ENCODE data around the gene NNAT. TPM values are rescaled to one million over a fixed set of nuclear protein-coding genes. Genes with fewer than 3 reads are reported as not detected.

Gene NNAT
- total RNA-seq, 1 experiment from 2014 or later: not detected

DNA sequence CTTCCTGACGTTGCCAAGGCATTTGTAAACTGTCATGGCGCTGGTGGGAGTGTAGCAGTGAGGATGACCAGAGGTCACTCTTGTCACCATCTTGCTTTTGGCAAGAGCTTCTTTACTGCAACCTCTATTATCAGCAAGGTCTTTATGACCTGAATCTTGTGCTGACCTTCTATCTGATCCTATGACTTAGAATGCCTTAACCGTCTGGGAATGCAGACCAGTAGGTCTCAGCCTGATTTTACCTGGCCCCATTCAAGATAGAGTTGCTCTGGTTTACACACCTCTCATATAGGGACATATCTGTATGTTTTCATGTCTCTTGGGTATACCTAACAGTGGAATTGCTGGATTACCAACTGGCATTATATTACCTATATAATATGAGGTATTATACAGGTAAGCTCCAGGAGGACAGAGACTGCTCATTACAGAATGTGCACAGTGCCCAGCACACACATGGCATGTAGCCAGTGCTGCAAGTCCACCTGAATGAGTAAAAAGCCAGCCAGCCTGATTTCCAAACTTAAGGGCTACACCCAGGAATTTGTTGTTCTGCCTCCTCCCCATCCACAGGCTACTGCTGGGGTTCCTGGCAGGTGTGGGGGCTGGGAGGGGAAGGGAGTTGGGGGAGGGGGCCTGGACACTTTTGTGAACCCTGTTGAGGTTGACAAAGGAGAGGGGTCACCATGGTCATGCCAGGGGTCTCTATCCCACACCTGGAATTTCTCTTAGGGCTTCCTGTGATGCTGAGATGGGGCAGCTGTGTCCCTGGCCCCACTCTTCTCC is 41.8 kb downstream of the NNAT start:
- ChIA-PET CTCF (no interaction called here), POLR2A (ENCODE audit: low non-redundant PET) (no interaction called here)
- H3K9me3 ChIP-seq (ENCODE audit: low read depth, low read length, poor library complexity, severe bottlenecking): no peaks in the 10 kb centered on the region
- no peak overlapping the region for H3K27ac ChIP-seq (ENCODE audit: low read depth, low read length, poor library complexity, severe bottlenecking)
- TF ChIP-seq, protein P1, sequence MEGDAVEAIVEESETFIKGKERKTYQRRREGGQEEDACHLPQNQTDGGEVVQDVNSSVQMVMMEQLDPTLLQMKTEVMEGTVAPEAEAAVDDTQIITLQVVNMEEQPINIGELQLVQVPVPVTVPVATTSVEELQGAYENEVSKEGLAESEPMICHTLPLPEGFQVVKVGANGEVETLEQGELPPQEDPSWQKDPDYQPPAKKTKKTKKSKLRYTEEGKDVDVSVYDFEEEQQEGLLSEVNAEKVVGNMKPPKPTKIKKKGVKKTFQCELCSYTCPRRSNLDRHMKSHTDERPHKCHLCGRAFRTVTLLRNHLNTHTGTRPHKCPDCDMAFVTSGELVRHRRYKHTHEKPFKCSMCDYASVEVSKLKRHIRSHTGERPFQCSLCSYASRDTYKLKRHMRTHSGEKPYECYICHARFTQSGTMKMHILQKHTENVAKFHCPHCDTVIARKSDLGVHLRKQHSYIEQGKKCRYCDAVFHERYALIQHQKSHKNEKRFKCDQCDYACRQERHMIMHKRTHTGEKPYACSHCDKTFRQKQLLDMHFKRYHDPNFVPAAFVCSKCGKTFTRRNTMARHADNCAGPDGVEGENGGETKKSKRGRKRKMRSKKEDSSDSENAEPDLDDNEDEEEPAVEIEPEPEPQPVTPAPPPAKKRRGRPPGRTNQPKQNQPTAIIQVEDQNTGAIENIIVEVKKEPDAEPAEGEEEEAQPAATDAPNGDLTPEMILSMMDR (conservative IDR thresholded peaks at IDR 0.05; ENCODE audit: low read depth, low read length): no peak
- no peak for TF ChIP-seq EZH2 (IDR thresholded peaks at IDR 0.05; ENCODE audit: borderline replicate concordance, low read depth, low read length, poor library complexity, severe bottlenecking)
- DNase-seq (ENCODE audit: low spot score): no peak
- no peak overlapping the region for H3K4me3 ChIP-seq (ENCODE audit: low read depth, low read length, poor library complexity, severe bottlenecking)
- no peaks in the 10 kb centered on the region for H3K36me3 ChIP-seq (ENCODE audit: insufficient read depth, low read length, poor library complexity, severe bottlenecking)
- H3K27me3 ChIP-seq (replicated peaks; ENCODE audit: insufficient read depth, low read depth, low read length, poor library complexity): no peaks in the 10 kb centered on the region
- H3K4me1 ChIP-seq (ENCODE audit: insufficient read depth, low read length, poor library complexity, severe bottlenecking): peaks cover 19% of the 10 kb centered on the region
- intact Hi-C loops (cut with micrococcal nuclease; ENCODE audit: unreplicated experiment): loop anchor here (10.0 kb wide), 1 partner anchor 842 kb away; no protein-coding TSS in a partner anchor
- no TSS peak for BruUV-seq (replicated peaks)

DNA sequence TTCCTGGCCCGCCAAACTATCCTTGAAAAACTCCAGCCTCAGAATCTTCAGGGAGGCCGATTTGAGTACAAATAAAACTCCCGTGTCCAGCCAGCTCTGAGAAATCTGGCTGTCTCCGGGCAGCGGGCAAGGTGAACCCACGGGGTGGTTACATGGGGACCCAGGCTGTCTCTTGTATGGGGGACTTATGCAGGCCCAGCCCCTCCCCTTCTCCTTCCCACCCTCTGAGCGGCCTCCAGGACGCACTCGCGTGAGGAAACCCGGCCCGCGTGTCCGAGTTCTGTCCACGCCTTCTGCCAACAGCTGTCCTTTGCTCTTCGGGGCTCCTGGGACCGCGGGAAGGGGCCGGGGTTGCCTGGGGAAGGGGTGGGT is 43.0 kb downstream of the NNAT start:
- no peaks in the 10 kb centered on the region for H3K9me3 ChIP-seq (ENCODE audit: low read depth, low read length, poor library complexity, severe bottlenecking)
- no peaks in the 10 kb centered on the region for H3K27me3 ChIP-seq (replicated peaks; ENCODE audit: insufficient read depth, low read depth, low read length, poor library complexity)
- no peaks in the 10 kb centered on the region for H3K36me3 ChIP-seq (ENCODE audit: insufficient read depth, low read length, poor library complexity, severe bottlenecking)
- intact Hi-C loops (cut with micrococcal nuclease; ENCODE audit: unreplicated experiment): loop anchor here (2.0 to 10.0 kb wide), 3 partner anchors 429 to 841 kb away; no protein-coding TSS in a partner anchor
- peaks cover 23% of the 10 kb centered on the region for H3K4me1 ChIP-seq (ENCODE audit: insufficient read depth, low read length, poor library complexity, severe bottlenecking)
- TF ChIP-seq EZH2 (IDR thresholded peaks at IDR 0.05; ENCODE audit: borderline replicate concordance, low read depth, low read length, poor library complexity, severe bottlenecking): no peak
- TF ChIP-seq, protein P1 (conservative IDR thresholded peaks at IDR 0.05; ENCODE audit: low read depth, low read length): no peak
- no peak overlapping the region for H3K4me3 ChIP-seq (ENCODE audit: low read depth, low read length, poor library complexity, severe bottlenecking)
- no peak for DNase-seq (ENCODE audit: low spot score)
- no peak overlapping the region for H3K27ac ChIP-seq (ENCODE audit: low read depth, low read length, poor library complexity, severe bottlenecking)
- POLR2A ChIA-PET (ENCODE audit: low non-redundant PET): no interaction called here
- no TSS peak for BruUV-seq (replicated peaks)
- CTCF ChIA-PET: interaction anchor here (0.6 to 0.7 kb wide), 3 partner anchors 277 to 494 kb away, joined by 3 to 5 read pairs (median 4); no protein-coding TSS in a partner anchor

DNA sequence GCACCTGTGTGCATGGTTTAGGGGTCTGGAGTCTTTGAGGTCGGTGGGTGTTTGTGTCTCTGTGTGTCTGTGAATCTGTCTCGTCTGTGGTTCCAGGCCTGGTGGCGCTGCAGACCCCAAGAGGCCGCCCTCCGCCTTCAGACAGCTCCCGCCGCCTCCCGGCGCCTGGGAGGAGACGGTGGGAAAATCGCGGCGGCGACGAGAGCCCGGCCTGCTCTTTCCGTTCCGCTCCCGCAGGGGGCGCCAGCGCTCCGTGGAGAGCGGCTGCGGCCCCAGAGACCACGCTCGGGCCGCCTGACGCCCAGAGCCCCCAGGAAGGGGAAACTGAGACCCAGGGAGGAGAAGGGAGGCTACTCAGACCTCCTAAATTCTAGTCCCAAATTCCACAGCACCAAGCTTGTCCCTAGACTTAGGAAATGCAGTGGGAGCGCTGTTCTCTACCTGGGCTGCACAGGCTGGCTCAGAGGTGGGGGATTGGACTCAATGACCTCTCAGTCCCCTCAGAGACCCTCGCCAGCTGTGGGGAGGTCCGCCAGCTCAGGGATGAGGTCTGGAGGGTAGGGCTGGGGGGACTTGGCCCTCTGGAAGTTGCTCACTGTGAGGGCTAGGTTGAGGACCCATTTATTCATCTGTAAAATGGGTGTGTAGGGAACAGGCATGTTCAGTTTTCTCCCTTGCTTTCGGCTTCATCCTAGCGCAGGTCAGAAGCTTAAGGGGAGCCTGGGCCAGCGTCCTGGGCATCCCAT is 43.5 kb downstream of the NNAT start:
- H3K27ac ChIP-seq (ENCODE audit: low read depth, low read length, poor library complexity, severe bottlenecking): no peak overlapping the region
- no peaks in the 10 kb centered on the region for H3K36me3 ChIP-seq (ENCODE audit: insufficient read depth, low read length, poor library complexity, severe bottlenecking)
- CTCF ChIA-PET: interaction anchor here (0.6 kb wide), 2 partner anchors 277 to 493 kb away, joined by 3 to 5 read pairs; no protein-coding TSS in a partner anchor
- POLR2A ChIA-PET (ENCODE audit: low non-redundant PET): interaction anchor here (0.6 kb wide), 1 partner anchor 23 kb away, joined by 10 read pairs; no protein-coding TSS in a partner anchor
- no peak overlapping the region for H3K4me3 ChIP-seq (ENCODE audit: low read depth, low read length, poor library complexity, severe bottlenecking)
- H3K4me1 ChIP-seq (ENCODE audit: insufficient read depth, low read length, poor library complexity, severe bottlenecking): peaks cover 23% of the 10 kb centered on the region
- TF ChIP-seq, protein P1 (conservative IDR thresholded peaks at IDR 0.05; ENCODE audit: low read depth, low read length): peak; percentile 97
- no peak for TF ChIP-seq EZH2 (IDR thresholded peaks at IDR 0.05; ENCODE audit: borderline replicate concordance, low read depth, low read length, poor library complexity, severe bottlenecking)
- peak; percentile 68 for DNase-seq (ENCODE audit: low spot score)
- H3K27me3 ChIP-seq (replicated peaks; ENCODE audit: insufficient read depth, low read depth, low read length, poor library complexity): no peaks in the 10 kb centered on the region
- H3K9me3 ChIP-seq (ENCODE audit: low read depth, low read length, poor library complexity, severe bottlenecking): no peaks in the 10 kb centered on the region
- intact Hi-C loops (cut with micrococcal nuclease; ENCODE audit: unreplicated experiment): loop anchor here (2.0 to 10.0 kb wide), 4 partner anchors 333 to 840 kb away; no protein-coding TSS in a partner anchor
- no TSS peak for BruUV-seq (replicated peaks)
